Nephron progenitor cell (in vitro differentiated cells): ENCODE results near the gene FGF11.

Source experiments
- DNase-seq: peaks from one replicate; pipeline ENCODE4 v3.0.0; 2021
- H3K27ac Mint-ChIP-seq: 2 replicates; pipeline ENCODE4 v1.8.0; 2021; ENCODE audit warnings: mild to moderate bottlenecking, moderate library complexity, mixed read lengths
- H3K27me3 Mint-ChIP-seq: 2 replicates; pipeline ENCODE4 v1.8.0; 2021; ENCODE audit warnings: mild to moderate bottlenecking, low read depth, mixed read lengths; ENCODE audit not compliant: poor library complexity
- H3K36me3 Mint-ChIP-seq: 2 replicates; pipeline ENCODE4 v1.8.0; 2021; ENCODE audit warnings: low read depth, mixed read lengths
- H3K4me1 Mint-ChIP-seq: 2 replicates; pipeline ENCODE4 v1.8.0; 2021; ENCODE audit warnings: mixed read lengths
- H3K4me3 Mint-ChIP-seq: 2 replicates; pipeline ENCODE4 v1.8.0; 2021; ENCODE audit warnings: mild to moderate bottlenecking, moderate library complexity, mixed read lengths
- H3K9me3 Mint-ChIP-seq: 2 replicates; pipeline ENCODE4 v1.8.0; 2021; ENCODE audit warnings: mild to moderate bottlenecking, moderate library complexity, mixed read lengths
- TF ChIP-seq, protein P1 (sequence below): fragments of 200-600 bp; sonication (generic); IDR thresholded peaks from 2 replicates; pipeline ENCODE4 v1.5.0; 2021; ENCODE audit warnings: antibody characterized with exemption

Gene FGF11

DNA sequence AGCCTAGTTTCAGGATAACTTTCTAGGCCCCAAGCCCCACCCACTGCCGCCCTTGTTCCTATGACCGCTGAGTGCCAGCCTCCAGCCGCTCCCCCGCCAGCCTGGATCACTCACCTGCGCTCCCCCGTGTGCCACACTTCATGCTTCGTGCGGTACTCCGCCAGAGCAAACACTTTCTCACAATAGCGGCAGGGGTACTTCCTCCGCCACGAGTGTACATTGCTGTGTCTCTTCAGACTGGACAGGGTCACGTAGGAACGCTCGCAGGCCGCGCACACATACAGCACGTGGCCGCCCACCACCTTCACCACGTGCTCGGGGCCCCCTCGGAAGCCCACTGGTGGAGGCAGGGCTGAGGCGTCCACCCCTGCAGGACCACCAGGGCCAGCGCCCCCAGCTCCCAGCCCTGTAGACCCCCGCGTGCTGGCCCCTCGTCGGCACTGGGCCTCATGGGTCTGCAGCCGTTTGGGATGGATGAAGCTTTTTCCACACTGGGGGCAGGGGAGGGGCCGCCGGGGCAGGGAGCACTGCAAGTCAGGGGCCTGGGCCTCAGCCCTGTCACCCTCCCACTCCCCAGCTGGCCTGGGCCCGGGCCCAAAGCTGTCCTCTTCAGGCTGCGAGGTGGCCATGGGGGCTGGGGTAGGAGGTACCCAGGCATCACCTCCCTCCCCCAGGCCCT is 26.4 kb downstream of the FGF11 start:
- no peak overlapping the region for H3K4me3 Mint-ChIP-seq
- H3K27ac Mint-ChIP-seq: peak overlapping the region; percentile 15
- no peak for DNase-seq
- peaks cover 44% of the 10 kb centered on the region for H3K4me1 Mint-ChIP-seq
- TF ChIP-seq, protein P1, sequence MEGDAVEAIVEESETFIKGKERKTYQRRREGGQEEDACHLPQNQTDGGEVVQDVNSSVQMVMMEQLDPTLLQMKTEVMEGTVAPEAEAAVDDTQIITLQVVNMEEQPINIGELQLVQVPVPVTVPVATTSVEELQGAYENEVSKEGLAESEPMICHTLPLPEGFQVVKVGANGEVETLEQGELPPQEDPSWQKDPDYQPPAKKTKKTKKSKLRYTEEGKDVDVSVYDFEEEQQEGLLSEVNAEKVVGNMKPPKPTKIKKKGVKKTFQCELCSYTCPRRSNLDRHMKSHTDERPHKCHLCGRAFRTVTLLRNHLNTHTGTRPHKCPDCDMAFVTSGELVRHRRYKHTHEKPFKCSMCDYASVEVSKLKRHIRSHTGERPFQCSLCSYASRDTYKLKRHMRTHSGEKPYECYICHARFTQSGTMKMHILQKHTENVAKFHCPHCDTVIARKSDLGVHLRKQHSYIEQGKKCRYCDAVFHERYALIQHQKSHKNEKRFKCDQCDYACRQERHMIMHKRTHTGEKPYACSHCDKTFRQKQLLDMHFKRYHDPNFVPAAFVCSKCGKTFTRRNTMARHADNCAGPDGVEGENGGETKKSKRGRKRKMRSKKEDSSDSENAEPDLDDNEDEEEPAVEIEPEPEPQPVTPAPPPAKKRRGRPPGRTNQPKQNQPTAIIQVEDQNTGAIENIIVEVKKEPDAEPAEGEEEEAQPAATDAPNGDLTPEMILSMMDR: no peak
- H3K36me3 Mint-ChIP-seq: peaks cover 22% of the 10 kb centered on the region
- H3K9me3 Mint-ChIP-seq: no peaks in the 10 kb centered on the region
- peaks cover 2% of the 10 kb centered on the region for H3K27me3 Mint-ChIP-seq

DNA sequence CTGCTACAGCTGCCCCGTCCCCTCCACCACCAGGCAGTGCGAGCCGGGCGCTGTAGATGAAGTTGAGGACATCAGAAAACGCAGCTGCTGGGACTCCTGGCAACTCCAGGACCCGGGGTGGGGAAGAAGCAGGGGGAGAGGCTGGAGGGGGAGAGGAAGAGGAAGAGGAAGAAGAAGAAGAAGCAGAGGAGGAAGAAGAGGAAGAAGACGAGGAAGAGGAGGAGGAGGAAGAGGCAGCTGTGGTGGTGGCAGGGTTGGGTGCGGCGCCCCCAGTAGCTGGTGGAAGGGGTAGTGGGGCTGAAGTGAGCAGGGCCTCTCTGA is 27.0 kb downstream of the FGF11 start:
- peak overlapping the region; percentile 29 for H3K27ac Mint-ChIP-seq
- H3K36me3 Mint-ChIP-seq: peaks cover 18% of the 10 kb centered on the region
- TF ChIP-seq, protein P1: no peak
- DNase-seq: no peak
- H3K4me3 Mint-ChIP-seq: no peak overlapping the region
- H3K27me3 Mint-ChIP-seq: peaks cover 2% of the 10 kb centered on the region
- H3K9me3 Mint-ChIP-seq: no peaks in the 10 kb centered on the region
- peaks cover 40% of the 10 kb centered on the region for H3K4me1 Mint-ChIP-seq

DNA sequence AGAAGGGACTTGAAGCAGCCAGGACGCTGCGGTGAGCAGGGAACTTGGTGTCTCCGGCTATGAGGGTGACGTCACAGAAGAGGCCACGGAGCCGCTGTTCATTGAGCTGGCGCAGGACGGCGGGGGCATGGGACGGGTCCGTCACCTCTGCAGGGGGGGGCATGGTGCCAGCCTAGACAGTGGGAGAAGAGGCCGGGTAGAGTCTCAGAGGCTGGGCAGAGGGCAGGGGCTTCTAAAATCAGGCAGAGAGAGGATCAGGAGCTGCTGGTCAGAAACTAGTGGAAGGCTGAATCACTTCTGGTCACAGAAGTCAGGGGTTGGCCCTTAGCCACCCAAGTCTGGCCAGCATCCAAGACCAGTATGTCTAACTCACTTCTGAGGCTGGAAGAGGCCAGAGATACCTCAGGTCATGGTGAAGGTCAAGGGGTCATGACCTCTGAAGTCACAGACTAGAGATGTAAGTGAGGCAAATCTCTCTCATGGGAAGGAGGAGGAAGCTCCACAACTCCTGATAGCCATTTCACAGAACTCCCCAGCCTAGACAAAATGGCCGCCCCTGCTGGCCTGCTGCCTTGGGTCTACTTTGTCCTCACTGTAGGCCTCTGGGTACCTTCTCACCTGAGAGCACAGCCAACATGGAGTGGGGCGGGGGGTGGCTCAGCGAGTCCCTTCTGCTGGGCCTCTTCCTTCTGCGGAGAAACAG is 27.5 kb downstream of the FGF11 start:
- Mint-ChIP-seq H3K27me3 (peaks cover 2% of the 10 kb centered on the region), H3K27ac (peak overlapping the region; percentile 71), H3K4me1 (peaks cover 42% of the 10 kb centered on the region), H3K36me3 (peaks cover 15% of the 10 kb centered on the region), H3K9me3 (no peaks in the 10 kb centered on the region), H3K4me3 (no peak overlapping the region)
- TF ChIP-seq, protein P1: no peak
- no peak for DNase-seq

- Mint-ChIP-seq H3K36me3 (peaks cover 15% of the 10 kb centered on the region), H3K27ac (peak overlapping the region; percentile 71), H3K4me1 (peaks cover 44% of the 10 kb centered on the region), H3K9me3 (no peaks in the 10 kb centered on the region), H3K4me3 (peak overlapping the region; percentile 20), H3K27me3 (peaks cover 2% of the 10 kb centered on the region)
- no peak for DNase-seq
- TF ChIP-seq, protein P1: no peak
These were observed 28.2 kb downstream of the FGF11 start for GRCh38 chr17:7467498-7467897.

GRCh38 chr17:7468290-7468689 is 29.0 kb downstream of the FGF11 start:
- TF ChIP-seq, protein P1: no peak
- H3K4me1 Mint-ChIP-seq: peaks cover 44% of the 10 kb centered on the region
- H3K27ac Mint-ChIP-seq: peak overlapping the region; percentile 90
- no peaks in the 10 kb centered on the region for H3K9me3 Mint-ChIP-seq
- H3K27me3 Mint-ChIP-seq: peaks cover 2% of the 10 kb centered on the region
- peak overlapping the region; percentile 19 for H3K4me3 Mint-ChIP-seq
- H3K36me3 Mint-ChIP-seq: peaks cover 15% of the 10 kb centered on the region
- no peak for DNase-seq
